Activated naive CD4-positive, alpha-beta T cell treated with anti-CD3 and anti-CD28 coated beads, Interleukin-2, amount 50 U/mL, for 24 hours (primary cell): ENCODE results near the gene KRT32.

Experiments used
- H3K27ac Mint-ChIP-seq: one replicate; pipeline ENCODE4 v1.8.0; 2021; ENCODE audit warnings: mild to moderate bottlenecking, mixed read lengths
- H3K27me3 Mint-ChIP-seq: one replicate; pipeline ENCODE4 v1.8.0; 2021; ENCODE audit warnings: mixed read lengths
- H3K36me3 Mint-ChIP-seq: one replicate; pipeline ENCODE4 v1.8.0; 2021; ENCODE audit warnings: mixed read lengths
- H3K4me1 Mint-ChIP-seq: one replicate; pipeline ENCODE4 v1.8.0; 2021; ENCODE audit warnings: mixed read lengths
- H3K4me3 Mint-ChIP-seq: one replicate; pipeline ENCODE4 v1.8.0; 2021; ENCODE audit warnings: mild to moderate bottlenecking, mixed read lengths
- H3K9me3 Mint-ChIP-seq: one replicate; pipeline ENCODE4 v1.8.0; 2021; ENCODE audit warnings: mixed read lengths

KRT32 gene

DNA sequence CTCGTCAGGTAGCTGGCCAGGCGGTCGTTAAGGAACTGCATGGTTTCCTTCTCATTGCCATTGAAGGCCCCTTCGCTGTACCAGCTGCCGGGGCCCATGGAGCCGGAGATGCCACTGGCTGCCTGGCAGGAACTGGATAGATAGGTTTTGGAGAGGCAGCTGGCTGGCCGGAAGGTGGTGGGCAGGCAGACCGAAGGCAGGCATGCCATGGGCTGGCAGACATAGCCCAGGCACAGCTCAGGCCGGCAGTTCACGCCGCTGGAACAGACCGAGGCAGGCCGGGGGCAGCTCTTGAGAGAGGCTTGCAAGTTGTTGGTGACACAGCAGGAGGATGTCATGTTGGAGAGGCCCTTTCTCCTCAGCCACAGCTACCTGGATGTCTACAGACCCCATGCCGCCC lies at the start of gene KRT32:
TSS of gene KRT32 (minus strand) at position 399 of the 400 bp plus-strand sequence. CDS start at position 338, 61 bp downstream.
- Mint-ChIP-seq H3K9me3 (no peaks in the 10 kb centered on the region), H3K27ac (no peak within 1 kb of the TSS), H3K4me1 (no peaks in the 10 kb centered on the region), H3K27me3 (no peaks in the 10 kb centered on the region), H3K4me3 (no peak within 1 kb of the TSS), H3K36me3 (no peaks in the 10 kb centered on the region)

DNA sequence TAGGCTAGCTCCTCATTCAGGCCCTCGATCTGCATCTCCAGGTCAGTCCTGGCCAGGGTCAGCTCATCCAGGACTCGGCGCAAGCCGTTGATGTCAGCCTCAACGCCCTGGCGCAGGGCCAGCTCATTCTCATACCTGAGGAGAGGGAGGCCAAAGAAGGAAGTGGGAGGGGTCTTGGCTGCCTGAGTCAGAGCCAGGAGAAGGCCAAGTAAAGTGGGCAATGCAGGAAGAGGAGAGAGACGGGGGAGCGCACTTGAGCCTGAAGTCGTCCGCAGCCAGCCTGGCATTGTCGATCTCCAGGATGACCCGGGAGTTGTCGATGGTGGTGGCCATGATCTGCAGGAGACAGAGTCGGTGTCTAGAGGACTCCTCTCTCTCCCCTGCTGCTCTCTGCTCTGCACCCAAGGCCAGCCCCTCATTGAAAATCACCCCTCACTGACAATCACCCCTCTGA lies 49.7 kb upstream of the KRT32 start:
- H3K4me1 Mint-ChIP-seq = no peaks in the 10 kb centered on the region
- H3K4me3 Mint-ChIP-seq = no peak overlapping the region
- no peak overlapping the region for H3K27ac Mint-ChIP-seq
- no peaks in the 10 kb centered on the region for H3K36me3 Mint-ChIP-seq
- no peaks in the 10 kb centered on the region for H3K27me3 Mint-ChIP-seq
- H3K9me3 Mint-ChIP-seq = no peaks in the 10 kb centered on the region

DNA sequence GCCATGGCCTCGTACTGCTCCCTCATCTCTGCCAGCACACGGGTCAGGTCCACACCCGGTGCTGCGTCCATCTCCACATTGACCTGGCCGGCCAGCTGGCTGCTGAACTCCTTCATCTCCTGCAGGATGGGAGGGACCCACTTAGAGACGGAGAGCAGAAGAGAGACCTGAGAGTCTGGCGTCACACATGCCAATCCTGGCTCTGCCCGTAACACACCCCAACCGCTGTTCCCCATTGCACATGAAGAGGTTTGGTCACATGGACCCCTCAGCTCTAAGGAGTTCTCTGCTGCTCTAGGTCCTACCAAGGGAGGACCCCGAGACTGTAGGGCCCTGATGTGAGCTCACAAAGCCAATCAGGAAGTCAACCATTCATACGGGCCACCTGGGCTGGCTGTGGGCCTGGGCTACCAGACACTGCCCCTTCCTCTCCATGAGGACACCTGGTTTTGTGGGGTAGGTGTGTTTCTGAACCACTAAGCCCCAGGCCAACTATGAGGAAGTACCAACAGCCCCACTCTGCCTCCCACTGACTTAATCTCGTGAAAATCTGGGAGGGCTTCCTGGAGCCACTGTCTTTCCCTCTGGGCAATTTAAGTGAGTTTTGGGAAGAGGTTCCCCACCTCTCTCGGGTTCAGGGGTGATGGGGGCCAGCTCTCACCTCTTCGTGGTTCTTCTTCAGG lies 49.1 kb upstream of the KRT32 start:
- Mint-ChIP-seq H3K27ac (no peak overlapping the region), H3K27me3 (no peaks in the 10 kb centered on the region), H3K4me1 (no peaks in the 10 kb centered on the region), H3K9me3 (no peaks in the 10 kb centered on the region), H3K36me3 (no peaks in the 10 kb centered on the region), H3K4me3 (no peak overlapping the region)

DNA sequence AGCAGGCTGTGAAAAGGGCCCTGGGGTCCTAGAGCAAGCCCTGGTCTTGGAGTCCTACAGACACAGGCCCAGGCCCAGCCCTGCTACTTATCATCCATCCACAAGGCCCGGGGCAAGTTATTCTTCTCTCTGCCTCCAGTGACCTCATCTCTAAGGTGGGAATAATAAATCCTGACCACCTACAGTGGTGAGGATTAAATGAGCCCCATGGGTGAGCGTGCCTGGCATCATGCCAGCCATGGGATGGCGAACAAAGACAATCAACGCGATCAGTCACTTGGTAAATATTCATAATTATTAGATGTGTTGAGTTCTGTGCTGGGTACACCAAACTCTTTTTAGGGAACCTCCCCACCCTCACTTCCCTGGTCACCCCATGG lies 46.0 kb upstream of the KRT32 start:
- no peaks in the 10 kb centered on the region for H3K4me1 Mint-ChIP-seq
- H3K27ac Mint-ChIP-seq = no peak overlapping the region
- no peaks in the 10 kb centered on the region for H3K9me3 Mint-ChIP-seq
- no peak overlapping the region for H3K4me3 Mint-ChIP-seq
- H3K36me3 Mint-ChIP-seq = no peaks in the 10 kb centered on the region
- no peaks in the 10 kb centered on the region for H3K27me3 Mint-ChIP-seq

DNA sequence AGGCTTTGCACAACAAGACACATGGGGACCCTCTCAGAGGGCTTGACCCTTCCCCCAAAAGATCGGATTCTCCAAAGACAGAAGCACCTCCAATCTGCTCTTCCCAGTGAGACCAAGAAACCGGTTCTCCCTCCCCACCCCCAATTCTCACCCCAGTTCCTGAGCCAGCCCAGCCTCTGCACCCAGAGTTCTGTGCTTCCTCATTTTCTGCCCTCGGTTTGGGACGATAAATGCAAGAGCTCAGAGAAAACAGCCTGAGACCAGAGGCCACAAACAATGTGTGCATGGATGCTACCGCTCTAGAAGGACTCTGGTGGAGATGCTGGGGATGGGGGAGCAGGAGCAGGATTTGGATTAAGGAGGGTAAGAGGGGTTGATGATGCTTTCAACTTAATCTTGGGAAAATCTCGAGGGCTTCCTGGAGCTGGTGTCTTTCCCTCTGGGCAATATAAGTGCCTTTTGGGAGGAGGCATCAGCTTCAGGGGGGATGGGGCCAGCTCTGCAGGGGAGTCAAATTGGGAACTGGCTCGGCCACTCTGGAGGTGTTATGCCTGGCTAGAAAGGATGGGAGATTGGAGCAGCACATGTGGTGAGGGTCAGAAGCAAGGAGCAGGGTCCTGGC lies 45.5 kb upstream of the KRT32 start:
- no peak overlapping the region for H3K4me3 Mint-ChIP-seq
- no peaks in the 10 kb centered on the region for H3K27me3 Mint-ChIP-seq
- H3K4me1 Mint-ChIP-seq = no peaks in the 10 kb centered on the region
- H3K9me3 Mint-ChIP-seq = no peaks in the 10 kb centered on the region
- H3K36me3 Mint-ChIP-seq = no peaks in the 10 kb centered on the region
- no peak overlapping the region for H3K27ac Mint-ChIP-seq

DNA sequence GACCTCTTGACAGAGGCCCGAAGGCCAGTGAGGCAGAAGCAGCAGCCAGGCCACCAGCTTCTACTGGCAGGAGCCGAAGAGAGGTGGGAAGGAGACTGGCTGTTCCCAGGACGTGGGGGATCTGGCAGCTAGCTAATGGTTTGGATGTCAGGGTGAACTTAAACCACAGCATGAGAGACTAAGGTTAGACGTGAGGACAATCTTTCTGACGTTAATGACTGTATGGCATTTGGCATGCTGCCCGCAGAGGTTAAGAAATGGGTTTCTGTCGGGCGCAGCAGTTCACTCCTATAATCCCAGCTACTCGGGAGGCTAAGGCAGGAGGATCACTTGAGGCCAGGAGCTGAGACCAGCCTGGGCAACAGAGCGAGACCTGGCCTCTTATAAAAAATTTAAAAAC lies 44.5 kb upstream of the KRT32 start:
- Mint-ChIP-seq H3K4me3 (no peak overlapping the region), H3K27ac (no peak overlapping the region), H3K4me1 (no peaks in the 10 kb centered on the region), H3K9me3 (no peaks in the 10 kb centered on the region), H3K36me3 (no peaks in the 10 kb centered on the region), H3K27me3 (no peaks in the 10 kb centered on the region)

DNA sequence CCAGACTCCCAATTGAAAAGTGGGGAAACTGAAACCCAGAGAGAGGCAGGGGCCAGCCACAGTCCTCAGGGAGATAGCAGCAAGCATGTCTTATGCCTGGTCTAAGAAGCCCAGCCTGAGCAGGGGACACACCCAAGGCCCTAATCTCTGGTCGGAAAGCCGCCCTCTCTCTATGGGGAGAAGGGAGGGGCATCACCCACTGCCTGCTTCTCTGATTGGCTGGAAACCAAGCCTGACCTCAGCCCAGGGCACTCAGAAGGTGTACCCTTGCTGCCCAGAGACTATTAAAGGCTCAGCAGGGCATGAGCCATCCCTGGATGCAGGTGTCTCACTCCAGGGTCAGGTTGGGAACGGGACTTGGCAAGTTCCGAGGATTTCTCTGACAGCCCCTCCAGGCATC lies 43.9 kb upstream of the KRT32 start:
- no peaks in the 10 kb centered on the region for H3K4me1 Mint-ChIP-seq
- H3K27ac Mint-ChIP-seq = no peak overlapping the region
- H3K9me3 Mint-ChIP-seq = no peaks in the 10 kb centered on the region
- no peaks in the 10 kb centered on the region for H3K27me3 Mint-ChIP-seq
- no peaks in the 10 kb centered on the region for H3K36me3 Mint-ChIP-seq
- H3K4me3 Mint-ChIP-seq = no peak overlapping the region

DNA sequence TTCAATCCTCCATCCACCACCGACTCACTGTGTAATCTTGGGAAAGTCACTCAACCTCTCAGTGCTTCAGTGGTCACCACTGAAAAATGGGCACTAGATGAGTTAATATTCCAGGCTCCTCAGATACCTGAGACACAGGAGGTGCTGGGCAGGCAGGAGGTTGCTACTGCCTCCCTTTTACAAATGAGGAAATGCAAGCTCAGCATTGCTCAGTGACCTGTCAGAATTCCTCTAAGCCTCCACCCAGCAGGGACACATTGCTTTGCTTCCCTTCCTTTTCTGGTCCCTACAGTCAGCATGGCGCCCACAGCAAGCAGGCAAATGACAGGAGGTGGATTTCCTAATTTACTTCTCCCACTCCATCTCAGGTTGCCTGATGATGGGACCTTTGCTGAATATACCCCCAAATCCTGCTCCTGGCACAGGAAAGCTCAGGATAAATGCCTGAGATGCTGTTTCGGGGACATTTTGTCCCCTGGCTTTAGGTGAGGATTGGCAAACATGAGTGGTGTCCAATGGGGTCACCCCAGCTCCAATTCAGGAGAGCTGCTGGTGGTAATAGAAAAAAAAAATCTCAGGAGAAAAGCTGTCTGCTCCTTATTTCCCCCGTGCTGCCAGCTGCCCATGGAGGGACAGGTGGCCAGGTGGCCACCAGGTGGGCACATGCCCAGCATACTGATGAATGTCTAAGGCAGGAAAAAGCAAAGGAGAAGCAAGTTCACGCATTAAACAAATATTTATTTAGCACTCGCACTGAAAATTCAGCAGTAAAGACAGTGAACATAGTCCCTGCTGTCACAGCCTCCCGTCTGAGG lies 43.3 kb upstream of the KRT32 start:
- H3K9me3 Mint-ChIP-seq = no peaks in the 10 kb centered on the region
- H3K27ac Mint-ChIP-seq = no peak overlapping the region
- no peaks in the 10 kb centered on the region for H3K36me3 Mint-ChIP-seq
- H3K4me1 Mint-ChIP-seq = no peaks in the 10 kb centered on the region
- H3K4me3 Mint-ChIP-seq = no peak overlapping the region
- H3K27me3 Mint-ChIP-seq = no peaks in the 10 kb centered on the region

DNA sequence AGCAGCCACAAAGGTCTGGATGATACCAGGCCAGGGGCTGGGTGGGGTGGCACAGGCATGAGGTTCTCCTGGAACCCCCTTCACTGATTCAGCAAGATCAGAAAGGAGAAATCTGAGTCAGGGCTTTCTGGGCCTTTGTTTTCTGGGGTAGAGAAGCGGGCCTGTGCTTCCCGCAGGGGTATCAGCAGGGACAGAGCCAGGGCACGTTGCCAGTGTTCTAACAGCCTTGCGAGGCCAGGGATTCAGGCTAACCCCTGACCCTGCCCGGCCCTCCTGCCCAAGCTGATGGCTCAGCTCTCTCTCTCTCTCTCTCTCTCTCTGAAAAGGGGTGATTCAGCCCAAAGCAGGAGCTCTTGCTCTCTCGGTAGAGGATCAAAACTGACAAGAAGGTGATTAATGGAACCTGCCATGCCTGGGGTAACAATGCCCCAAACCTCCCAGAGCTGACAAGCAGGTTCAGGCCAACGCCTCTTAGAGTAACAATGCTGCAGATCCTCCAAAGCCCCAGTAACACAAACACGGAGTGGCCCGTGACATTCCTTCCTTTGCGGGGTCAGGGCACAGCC lies 40.2 kb upstream of the KRT32 start:
- Mint-ChIP-seq H3K4me1 (no peaks in the 10 kb centered on the region), H3K4me3 (no peak overlapping the region), H3K9me3 (no peaks in the 10 kb centered on the region), H3K27me3 (no peaks in the 10 kb centered on the region), H3K27ac (no peak overlapping the region), H3K36me3 (no peaks in the 10 kb centered on the region)

DNA sequence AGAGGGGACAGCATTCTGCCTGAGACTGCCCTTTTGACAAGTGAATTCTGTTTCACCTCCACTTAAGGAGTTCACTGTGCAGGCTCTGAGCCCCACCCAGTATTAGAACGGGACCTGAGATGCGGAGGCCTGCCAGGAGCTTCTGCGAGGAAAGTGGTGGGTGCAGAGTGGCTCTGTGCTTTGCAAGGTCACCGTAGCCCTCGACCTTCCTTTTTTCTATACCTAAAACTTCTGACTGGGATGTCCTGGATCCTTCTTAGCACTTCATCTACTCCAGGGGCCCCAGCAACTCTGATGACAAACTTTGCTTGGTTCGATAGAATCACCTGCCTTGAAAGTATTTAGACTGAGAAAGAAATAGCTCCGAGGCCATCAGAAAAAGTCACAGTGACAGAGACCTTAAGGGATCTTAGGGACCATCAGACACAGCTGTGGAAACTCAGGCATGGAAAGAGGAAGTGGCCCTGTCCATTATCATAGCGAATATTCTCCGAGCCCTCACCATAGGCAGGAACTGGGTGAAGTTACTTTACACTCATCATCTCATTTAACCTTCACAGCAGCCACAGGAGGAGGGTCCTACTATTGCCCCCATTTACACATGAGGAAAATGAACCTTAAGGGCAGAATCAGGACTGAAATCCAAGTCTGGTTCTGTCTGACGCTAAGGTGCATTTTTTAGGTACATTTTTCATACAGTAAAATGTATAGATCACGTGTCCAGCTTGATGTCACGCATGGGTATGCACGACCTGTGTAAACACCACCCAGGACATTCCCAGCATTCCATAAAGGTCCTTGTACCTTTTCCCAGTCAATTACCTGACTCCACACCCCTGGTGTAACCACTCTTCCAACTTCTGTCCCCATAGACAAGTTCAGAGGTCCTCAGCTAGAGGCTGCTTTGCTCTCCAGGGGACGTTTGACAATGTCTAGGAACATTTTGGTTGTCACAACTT lies 38.9 kb upstream of the KRT32 start:
- no peak overlapping the region for H3K27ac Mint-ChIP-seq
- no peaks in the 10 kb centered on the region for H3K27me3 Mint-ChIP-seq
- H3K9me3 Mint-ChIP-seq = no peaks in the 10 kb centered on the region
- H3K4me3 Mint-ChIP-seq = no peak overlapping the region
- no peaks in the 10 kb centered on the region for H3K36me3 Mint-ChIP-seq
- no peaks in the 10 kb centered on the region for H3K4me1 Mint-ChIP-seq

DNA sequence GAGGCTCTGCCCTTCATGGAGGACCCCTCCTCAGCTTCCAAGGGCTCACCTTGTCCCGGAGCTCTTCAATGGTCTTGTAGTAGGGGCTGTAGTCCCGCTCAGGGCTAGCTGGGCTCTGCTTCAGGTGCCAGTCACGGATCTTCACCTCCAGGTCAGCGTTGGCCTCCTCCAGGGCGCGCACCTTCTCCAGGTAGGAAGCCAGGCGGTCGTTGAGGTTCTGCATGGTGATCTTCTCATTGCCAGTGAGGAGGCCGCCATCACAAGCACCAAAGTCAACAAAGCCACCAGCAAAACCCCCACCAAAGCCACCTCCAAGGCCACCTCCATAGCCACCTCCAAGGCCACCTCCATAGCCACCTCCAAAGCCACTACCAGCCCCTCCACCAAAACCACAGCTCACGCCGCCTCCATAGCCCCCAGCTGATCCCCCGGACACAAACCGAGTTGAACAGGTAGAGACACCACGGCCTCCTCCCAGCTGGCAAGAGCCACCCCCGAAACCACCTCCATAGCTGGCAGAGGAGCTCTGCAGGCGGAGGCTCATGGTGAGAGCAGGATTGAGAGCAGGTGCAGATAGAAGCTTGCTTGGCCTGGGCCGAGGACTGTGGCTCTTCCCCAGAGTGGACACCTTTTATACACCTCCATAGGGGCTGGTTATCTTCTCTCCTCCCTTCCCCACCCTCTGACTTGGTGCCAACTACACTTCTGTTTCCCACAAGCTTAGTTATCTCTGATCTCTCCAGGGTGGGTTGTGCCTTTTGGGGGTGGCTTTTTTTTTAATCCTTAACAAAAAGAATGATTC lies 38.0 kb upstream of the KRT32 start, which contains the start of gene KRT13:
TSS of gene KRT13 (minus strand) at position 606 of the 802 bp plus-strand sequence. CDS start at position 544, 62 bp downstream.
- Mint-ChIP-seq H3K36me3 (no peaks in the 10 kb centered on the region), H3K27me3 (no peaks in the 10 kb centered on the region), H3K9me3 (no peaks in the 10 kb centered on the region), H3K4me1 (no peaks in the 10 kb centered on the region), H3K4me3 (no peak within 1 kb of the TSS), H3K27ac (no peak within 1 kb of the TSS)

DNA sequence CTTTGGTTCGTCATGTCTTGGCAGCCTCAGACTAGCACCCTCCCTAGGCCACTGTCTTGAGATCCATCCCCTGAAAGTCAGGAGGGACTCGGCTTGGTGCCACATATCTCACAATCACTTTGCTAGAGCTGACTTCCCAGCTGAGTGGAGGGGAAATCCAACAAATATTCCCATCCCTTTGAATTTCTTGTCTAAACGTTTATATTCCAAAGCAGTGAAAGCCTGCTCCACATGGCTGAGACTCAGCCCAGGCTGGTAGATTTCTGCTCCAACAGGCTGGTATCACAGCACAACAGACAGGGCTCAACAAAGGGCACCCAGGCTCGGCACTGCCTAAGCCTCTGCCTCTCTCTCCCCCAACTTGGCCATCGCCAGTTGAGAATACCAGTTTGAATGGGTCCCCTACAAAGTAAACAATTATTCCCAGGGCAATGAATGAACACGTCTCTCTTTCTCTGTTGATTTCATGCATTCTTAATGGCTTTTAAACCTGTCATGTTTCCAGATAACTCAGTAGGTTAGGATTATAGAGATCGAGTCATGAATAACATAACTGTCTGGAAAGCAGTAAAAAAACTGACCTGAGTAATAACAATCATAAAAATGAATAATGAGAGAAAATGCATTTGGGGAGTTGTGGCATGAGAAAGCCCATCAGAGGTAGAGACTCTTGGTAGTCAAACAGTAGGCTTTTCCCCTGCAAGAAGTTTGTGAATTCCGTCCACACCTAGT lies 37.2 kb upstream of the KRT32 start:
- H3K9me3 Mint-ChIP-seq = no peaks in the 10 kb centered on the region
- no peaks in the 10 kb centered on the region for H3K27me3 Mint-ChIP-seq
- H3K27ac Mint-ChIP-seq = no peak overlapping the region
- H3K36me3 Mint-ChIP-seq = no peaks in the 10 kb centered on the region
- H3K4me3 Mint-ChIP-seq = no peak overlapping the region
- H3K4me1 Mint-ChIP-seq = no peaks in the 10 kb centered on the region

DNA sequence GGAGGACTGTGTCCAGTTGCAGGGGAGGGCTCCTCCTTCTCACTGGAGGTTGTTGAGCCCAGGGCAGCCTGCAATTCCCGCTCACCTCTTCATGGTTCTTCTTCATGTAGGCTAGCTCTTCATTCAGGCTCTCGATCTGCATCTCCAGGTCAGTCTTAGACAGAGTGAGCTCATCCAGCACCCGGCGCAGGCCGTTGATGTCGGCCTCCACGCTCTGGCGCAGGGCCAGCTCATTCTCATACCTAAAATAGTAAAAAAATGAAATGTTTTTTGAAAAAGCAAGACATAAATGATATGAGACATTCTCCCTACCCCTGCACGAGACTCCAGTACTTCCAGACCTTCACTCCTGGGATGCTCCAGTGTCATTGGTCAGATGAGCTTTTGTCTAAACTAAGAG lies 36.0 kb upstream of the KRT32 start:
- Mint-ChIP-seq H3K27ac (no peak overlapping the region), H3K27me3 (no peaks in the 10 kb centered on the region), H3K4me1 (peaks cover 3% of the 10 kb centered on the region), H3K36me3 (no peaks in the 10 kb centered on the region), H3K9me3 (no peaks in the 10 kb centered on the region), H3K4me3 (no peak overlapping the region)
